GM18502 (cell line): ENCODE results near the gene TMEM140.
"Not testable (repeated sequence)": the region's sequence is repeated elsewhere in the genome, so short reads cannot be mapped to it uniquely, and the experiment has no call there.

Experiments used
- ATAC-seq: cut with Tn5 transposase; IDR thresholded peaks from one replicate; pipeline ENCODE4 v1.9.1; 2021; ENCODE audit warnings: mild to moderate bottlenecking; ENCODE audit not compliant: unreplicated experiment, poor library complexity

TMEM140 gene

DNA sequence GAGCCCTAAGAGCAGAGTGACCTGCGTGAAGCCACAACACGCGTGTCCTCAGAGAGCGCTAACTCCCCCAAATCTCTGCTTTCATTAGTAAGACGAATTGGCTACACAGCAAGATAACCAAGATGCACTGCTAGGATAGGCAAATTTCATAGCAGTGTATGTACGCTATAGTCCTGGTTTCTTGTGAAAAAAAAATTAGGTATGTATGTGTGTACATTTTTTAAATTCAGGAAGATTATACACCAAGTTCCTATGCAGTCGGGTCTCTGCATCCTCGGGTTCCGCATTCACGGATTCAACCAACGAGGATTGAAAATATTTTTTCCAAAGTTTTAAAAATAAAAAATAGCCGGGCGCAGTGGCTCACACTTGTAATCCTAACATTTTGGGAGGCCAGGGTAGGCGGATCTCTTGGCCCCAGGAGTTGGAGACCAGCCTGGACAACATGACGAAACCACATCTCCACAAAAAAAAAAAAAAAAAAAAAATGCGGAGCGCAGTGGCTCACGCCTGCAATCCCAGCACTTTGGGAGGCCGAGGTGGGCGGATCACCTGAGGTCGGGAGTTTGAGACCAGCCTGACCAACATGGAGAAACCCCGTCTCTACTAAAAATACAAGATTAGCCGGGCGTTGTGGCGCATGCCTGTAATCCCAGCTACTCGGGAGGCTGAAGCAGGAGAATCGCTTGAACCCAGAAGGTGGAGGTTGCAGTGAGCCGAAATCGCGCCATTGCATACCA, 64.2 kb downstream of the TMEM140 start:
- ATAC-seq, result not testable (repeated sequence)

- ATAC-seq, result no peak
These were observed 66.0 kb downstream of the TMEM140 start for GRCh38 chr7:135213831-135214230.

- ATAC-seq, result no peak
These were observed 67.3 kb downstream of the TMEM140 start for GRCh38 chr7:135215180-135215579.

DNA sequence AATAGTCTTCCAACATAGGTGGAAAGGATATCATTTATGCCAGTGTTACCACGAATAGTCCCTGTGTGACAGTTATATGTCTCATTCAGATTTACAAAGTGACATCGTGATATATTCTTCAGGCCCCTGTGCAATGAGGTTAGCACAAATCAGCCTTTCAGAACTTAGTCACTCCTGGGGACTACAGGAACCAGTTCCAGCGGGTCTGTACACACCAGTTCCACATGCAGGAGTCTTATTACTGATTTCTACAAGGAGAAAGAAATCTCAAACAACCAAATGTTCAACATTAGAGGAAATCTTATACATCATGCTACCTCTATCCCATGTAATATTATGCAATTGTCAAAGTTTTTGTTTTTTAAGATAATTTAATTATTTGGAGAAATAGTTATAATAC, 67.8 kb downstream of the TMEM140 start:
- no peak for ATAC-seq
